GM19455 (cell line): ENCODE results near the gene PGP.

Experiments used
- ATAC-seq: cut with Tn5 transposase; IDR thresholded peaks from one replicate; pipeline ENCODE4 v1.9.1; 2021; ENCODE audit not compliant: unreplicated experiment

The PGP gene

DNA sequence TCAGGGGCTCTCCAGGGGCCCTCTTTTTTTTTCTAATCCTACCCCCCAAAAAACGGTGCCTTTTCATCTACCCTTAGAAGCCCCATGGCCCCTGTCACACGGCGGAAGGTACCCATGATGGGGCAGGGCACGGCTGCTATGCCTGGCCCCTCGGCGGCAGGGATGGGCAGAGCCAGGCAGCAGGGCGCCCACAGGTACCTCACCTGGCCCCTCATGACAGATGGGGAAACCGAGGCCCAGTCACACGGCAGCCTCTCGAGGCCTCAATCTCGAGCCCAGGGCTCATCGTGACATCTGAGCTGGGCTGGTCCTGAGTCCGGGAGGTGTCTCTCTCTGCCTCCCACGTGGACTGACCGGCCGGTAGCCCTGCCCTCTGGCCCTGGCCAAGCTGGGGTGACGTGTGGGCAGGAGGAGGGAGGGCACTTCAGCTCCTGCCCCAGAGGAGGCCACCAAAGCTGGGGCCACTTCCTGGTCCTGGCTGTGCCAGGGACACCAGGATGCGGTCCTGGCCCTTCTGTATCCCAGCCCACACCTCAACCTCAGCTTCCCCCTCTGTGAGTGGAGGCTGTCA lies 47.5 kb downstream of the PGP start:
- ATAC-seq, result no peak

DNA sequence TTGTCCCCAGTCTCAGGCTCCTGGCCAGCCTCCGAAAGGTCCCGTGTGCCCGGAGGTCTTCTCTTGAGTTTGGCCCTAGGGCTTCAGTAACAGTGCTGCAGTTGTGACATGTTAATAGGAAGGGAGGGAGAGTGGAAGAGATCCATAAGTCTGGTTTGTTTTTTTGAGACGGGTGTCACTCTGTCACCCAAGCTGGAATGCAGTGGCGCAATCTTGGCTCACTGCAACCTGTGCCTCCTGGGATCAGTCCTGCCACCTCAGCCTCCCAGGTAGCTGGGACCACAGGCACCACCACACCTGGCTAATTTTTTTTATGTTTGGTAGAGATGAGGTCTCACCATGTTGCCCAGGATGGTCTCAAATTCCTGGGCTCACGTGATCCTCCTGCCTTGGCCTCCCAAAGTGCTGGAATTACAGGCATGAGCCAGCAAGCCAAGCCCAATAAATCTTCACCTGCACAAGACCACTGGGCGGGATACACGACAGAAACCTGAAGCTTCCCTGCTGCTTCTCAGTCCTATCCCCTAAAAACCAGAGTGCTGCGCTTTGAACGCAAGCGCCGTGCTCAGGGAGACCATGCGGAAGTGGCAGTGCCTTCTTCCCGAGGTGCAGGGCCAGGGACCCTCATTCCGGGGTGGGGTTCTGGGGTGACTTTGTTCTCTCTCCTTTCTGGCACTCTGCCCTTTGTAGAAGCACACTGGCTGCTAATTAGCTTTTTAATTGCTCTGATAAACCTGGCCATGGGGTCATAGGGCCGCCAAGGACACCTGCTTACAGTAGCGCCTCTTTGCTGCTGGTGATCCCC lies 48.2 kb downstream of the PGP start:
- ATAC-seq, result no peak

DNA sequence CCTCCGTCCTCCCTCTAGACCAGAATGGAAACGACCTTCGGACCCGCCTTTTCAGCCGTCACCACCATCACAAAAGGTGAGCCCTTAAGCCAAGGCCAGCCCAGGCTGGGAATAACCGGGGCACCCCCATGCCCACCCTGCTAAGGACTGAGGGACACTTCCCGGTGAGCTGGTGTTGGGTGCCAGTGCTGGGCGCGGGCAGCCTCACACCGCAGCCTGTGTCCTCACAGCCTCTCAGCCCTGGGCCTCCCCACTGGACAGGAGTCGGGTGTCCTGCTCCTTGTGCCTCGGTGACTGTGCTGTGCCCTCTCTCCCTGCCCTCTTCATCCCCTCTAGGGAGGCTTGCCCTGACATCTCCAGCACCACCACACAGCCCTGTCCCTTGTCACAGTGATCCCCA lies 48.8 kb downstream of the PGP start:
- ATAC-seq, result no peak

DNA sequence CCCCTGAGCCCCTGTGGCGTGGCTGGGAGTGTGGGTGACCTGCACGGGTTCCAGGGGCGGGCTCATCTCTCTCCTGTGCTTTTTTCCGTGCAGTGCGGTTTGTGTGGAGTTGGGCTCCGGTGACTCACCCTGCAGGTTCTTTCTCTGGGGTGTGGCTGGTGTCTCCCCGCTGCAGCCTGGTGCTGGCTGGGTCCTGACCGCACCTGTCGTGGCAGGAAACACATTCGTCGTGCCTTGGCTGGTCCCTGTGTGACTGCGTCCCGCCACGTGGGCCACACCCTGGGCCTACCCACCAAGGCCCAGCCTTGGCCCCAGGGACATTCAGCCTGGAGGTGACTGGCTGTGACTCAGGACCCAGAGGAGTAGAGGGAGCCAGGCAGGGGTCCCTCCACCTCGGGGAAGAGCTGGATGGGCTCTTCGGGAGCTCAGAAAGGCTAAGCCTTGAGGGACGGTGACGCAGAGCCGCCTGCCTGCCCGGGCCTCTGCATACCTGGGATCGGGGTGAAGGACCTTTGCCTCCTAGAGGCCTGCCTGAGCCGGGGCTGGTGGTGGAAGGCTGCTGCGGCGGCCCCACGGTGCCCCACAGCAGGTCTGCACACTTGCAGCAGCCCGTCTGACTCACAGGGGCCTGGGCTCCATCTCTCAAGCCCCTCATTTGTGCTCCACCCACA lies 51.3 kb downstream of the PGP start:
- no peak for ATAC-seq

DNA sequence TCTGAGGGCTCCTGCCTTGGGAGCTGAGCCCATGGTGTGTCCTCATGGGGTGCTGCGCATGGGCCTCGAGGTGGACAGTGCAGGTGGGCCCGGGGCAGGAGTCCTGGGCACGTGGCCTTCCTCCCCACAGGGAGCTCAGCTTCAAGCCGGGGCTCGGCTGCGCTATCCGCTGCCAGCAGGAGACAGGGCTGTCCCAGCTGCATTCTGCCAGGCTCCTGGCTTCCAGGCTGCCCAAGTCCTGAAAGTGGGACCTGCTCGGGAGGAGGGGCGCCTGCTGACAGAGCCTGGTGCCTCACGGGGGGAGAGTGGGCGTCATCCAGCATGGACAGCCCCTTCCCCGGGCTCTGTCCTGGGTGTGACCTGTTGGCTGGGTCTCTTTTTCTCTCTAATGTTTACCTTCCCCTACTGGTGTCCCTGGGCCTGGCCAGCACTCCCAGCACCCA lies 51.9 kb downstream of the PGP start:
- ATAC-seq, result no peak

DNA sequence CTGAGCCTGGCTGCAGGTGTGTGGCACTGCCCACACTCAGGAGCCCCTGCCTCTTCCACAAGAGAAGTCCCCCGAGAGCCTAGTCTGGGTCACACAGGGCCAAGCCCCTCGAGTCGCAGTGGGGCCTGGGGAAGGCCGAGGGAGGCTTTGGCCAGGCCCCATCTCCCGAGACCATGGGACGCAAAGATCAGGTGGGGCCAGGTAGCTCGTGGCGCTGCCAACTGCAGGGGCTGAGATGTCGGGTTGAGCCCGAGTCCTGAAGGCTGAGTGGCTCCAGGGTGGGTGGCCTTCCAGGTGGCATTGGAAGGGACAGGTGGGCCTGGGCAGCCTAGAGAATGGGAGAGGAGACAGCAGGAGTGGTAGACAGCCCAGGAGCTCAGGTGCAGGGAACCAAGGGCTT lies 52.7 kb downstream of the PGP start:
- no peak for ATAC-seq
